C1 segment of cervical spinal cord (tissue), 14 donors: ENCODE measurements around the gene S100PBP.
"Not testable (repeated sequence)": the region's sequence is repeated elsewhere in the genome, so short reads cannot be mapped to it uniquely, and the experiment has no call there.

ENCODE experiments used
- DNase-seq, 14 donors: peaks; one replicate each; lab custom pipeline; 2025; lab: John Stamatoyannopoulos, UW

S100PBP gene

GRCh38 chr1:32784817-32785216 lies 32.6 kb upstream of the S100PBP start:
- no peak for DNase-seq

GRCh38 chr1:32786856-32787255 lies 30.6 kb upstream of the S100PBP start:
- DNase-seq = no peak

- DNase-seq = not testable (repeated sequence)
These were observed 28.1 kb upstream of the S100PBP start for GRCh38 chr1:32789356-32789755.

GRCh38 chr1:32791881-32792280 lies 25.6 kb upstream of the S100PBP start:
- DNase-seq = no peak

GRCh38 chr1:32795763-32796162 lies 21.7 kb upstream of the S100PBP start:
- not testable (repeated sequence) for DNase-seq

GRCh38 chr1:32797456-32797855 lies 20.0 kb upstream of the S100PBP start:
- DNase-seq = no peak

- no peak for DNase-seq
These were observed 19.3 kb upstream of the S100PBP start for GRCh38 chr1:32798191-32798590.

- DNase-seq = no peak
These were observed 18.6 kb upstream of the S100PBP start for GRCh38 chr1:32798679-32799416.

GRCh38 chr1:32801096-32801715 lies 16.2 kb upstream of the S100PBP start:
- no peak for DNase-seq

GRCh38 chr1:32804460-32804859 lies 13.0 kb upstream of the S100PBP start:
- DNase-seq = not testable (repeated sequence)

GRCh38 chr1:32806290-32806689 lies 11.2 kb upstream of the S100PBP start:
- no peak for DNase-seq

GRCh38 chr1:32806910-32807523 lies 10.4 kb upstream of the S100PBP start:
- DNase-seq = no peak

GRCh38 chr1:32808580-32808979 lies 8.9 kb upstream of the S100PBP start:
- DNase-seq = no peak

- DNase-seq = no peak
These were observed 7.1 kb upstream of the S100PBP start for GRCh38 chr1:32810358-32810757.

- DNase-seq = no peak
These were observed 6.2 kb upstream of the S100PBP start for GRCh38 chr1:32811265-32811664.

- DNase-seq = no peak
These were observed 5.5 kb upstream of the S100PBP start for GRCh38 chr1:32811917-32812316.

GRCh38 chr1:32813941-32814739 lies 3.3 kb upstream of the S100PBP start:
- DNase-seq = no peak

GRCh38 chr1:32816676-32817158 lies 736 bp upstream of the S100PBP start:
- peak in 3 of 14 donors; percentile 35 to 49 (median 42) for DNase-seq

- DNase-seq = peak in 13 of 14 donors; percentile 12 to 83 (median 71)
These were observed 648 bp downstream of the S100PBP start for GRCh38 chr1:32817815-32818786.

- no peak for DNase-seq
These were observed 1.5 kb downstream of the S100PBP start for GRCh38 chr1:32818804-32819541.
